Bronchus fibroblast of lung (primary cell): ENCODE results near the gene RSKR. TPM values are rescaled to one million over a fixed set of nuclear protein-coding genes. Genes with fewer than 3 reads are reported as not detected.

Source experiments
- total RNA-seq: library from RNA; depleted of rRNA; stranded (reverse); fragments of >200 nt; gene quantifications from 2 replicates; pipeline ENCODE4 v1.2.3, GENCODE V29; 2015

The RSKR gene
- total RNA-seq: 2.4 and 4.0 TPM in 2 replicates

GRCh38 chr17:28613931-28614381, at the start of gene RSKR:
TSS of gene RSKR (minus strand) at chr17:28614185. CDS start at chr17:28614161, 24 bp downstream.

GRCh38 chr17:28661635-28662526, 47.9 kb upstream of the RSKR start, which contains the start of the genes SDF2 and SUPT6H:
TSS of gene SDF2 (minus strand) at chr17:28661906. CDS start at chr17:28661876, 30 bp downstream.
TSS of gene SUPT6H (plus strand) at chr17:28662205. CDS start at chr17:28673402, 11,197 bp downstream.

GRCh38 chr17:28644787-28645575, 31.0 kb upstream of the RSKR start, which contains the start of gene BLTP2:
TSS of gene BLTP2 (minus strand) at chr17:28645158. CDS start at chr17:28645056, 102 bp downstream.

GRCh38 chr17:28598799-28599310, 15.1 kb downstream of the RSKR start, which contains the start of gene SPAG5:
TSS of gene SPAG5 (minus strand) at chr17:28599025. CDS start at chr17:28598946, 79 bp downstream.

GRCh38 chr17:28576758-28577465, 37.1 kb downstream of the RSKR start, which contains the start of gene ALDOC:
TSS of gene ALDOC (minus strand) at chr17:28576895. CDS start at chr17:28575532, 1,363 bp downstream.

GRCh38 chr17:28571361-28572122, 42.4 kb downstream of the RSKR start, which contains the start of gene PIGS:
TSS of gene PIGS (minus strand) at chr17:28571524. CDS start at chr17:28571496, 28 bp downstream.

Other genes starting within 250 kb of the RSKR start
- gene SEBOX, start 249.0 kb downstream of the RSKR start, total RNA-seq: not detected in 2 replicates
- gene VTN, start 243.9 kb downstream of the RSKR start, total RNA-seq: under 0.01 TPM in 1 of 2 replicates, not detected in the other
- 5.2 and 9.1 TPM in 2 replicates for gene SARM1, start 242.5 kb downstream of the RSKR start, total RNA-seq
- 2.4 and 2.7 TPM in 2 replicates for gene SLC46A1, start 208.0 kb downstream of the RSKR start, total RNA-seq
- gene SLC13A2, start 140.5 kb downstream of the RSKR start, total RNA-seq: not detected in 2 replicates
- not detected in 2 replicates for gene FOXN1, start 107.8 kb downstream of the RSKR start, total RNA-seq
- gene UNC119, start 61.6 kb downstream of the RSKR start, total RNA-seq: 21.0 and 24.8 TPM in 2 replicates
- gene PIGS, start 42.7 kb downstream of the RSKR start, total RNA-seq: 69.6 and 72.1 TPM in 2 replicates
- 62.4 and 80.3 TPM in 2 replicates for gene ALDOC, start 37.3 kb downstream of the RSKR start, total RNA-seq
- gene SPAG5, start 15.2 kb downstream of the RSKR start, total RNA-seq: 65.1 and 70.4 TPM in 2 replicates
- 76.0 and 80.3 TPM in 2 replicates for gene BLTP2, start 31.0 kb upstream of the RSKR start, total RNA-seq
- 46.9 and 55.2 TPM in 2 replicates for gene SDF2, start 47.7 kb upstream of the RSKR start, total RNA-seq
- 17.8 and 18.5 TPM in 2 replicates for gene SUPT6H, start 48.0 kb upstream of the RSKR start, total RNA-seq
- gene PROCA1, start 97.7 kb upstream of the RSKR start, total RNA-seq: 1.8 and 2.9 TPM in 2 replicates
- 371 and 405 TPM in 2 replicates for gene RAB34, start 103.7 kb upstream of the RSKR start, total RNA-seq
- 615 and 663 TPM in 2 replicates for gene RPL23A, start 105.8 kb upstream of the RSKR start, total RNA-seq
- 16.8 and 20.0 TPM in 2 replicates for gene TLCD1, start 112.0 kb upstream of the RSKR start, total RNA-seq
- gene NEK8, start 114.6 kb upstream of the RSKR start, total RNA-seq: 2.1 and 2.9 TPM in 2 replicates
- gene TRAF4, start 129.8 kb upstream of the RSKR start, total RNA-seq: 38.3 and 38.7 TPM in 2 replicates
- gene FAM222B, start 228.6 kb upstream of the RSKR start, total RNA-seq: 10.9 and 11.6 TPM in 2 replicates
- 80.0 and 94.8 TPM in 2 replicates for gene ERAL1, start 240.8 kb upstream of the RSKR start, total RNA-seq